Measurements from ENCODE around the gene TRIM33. TPM values are rescaled to one million over a fixed set of nuclear protein-coding genes. Genes with fewer than 3 reads are reported as not detected.

TRIM33 gene
- total RNA-seq, 1 experiment from 2014 or later: 41.2 TPM

DNA sequence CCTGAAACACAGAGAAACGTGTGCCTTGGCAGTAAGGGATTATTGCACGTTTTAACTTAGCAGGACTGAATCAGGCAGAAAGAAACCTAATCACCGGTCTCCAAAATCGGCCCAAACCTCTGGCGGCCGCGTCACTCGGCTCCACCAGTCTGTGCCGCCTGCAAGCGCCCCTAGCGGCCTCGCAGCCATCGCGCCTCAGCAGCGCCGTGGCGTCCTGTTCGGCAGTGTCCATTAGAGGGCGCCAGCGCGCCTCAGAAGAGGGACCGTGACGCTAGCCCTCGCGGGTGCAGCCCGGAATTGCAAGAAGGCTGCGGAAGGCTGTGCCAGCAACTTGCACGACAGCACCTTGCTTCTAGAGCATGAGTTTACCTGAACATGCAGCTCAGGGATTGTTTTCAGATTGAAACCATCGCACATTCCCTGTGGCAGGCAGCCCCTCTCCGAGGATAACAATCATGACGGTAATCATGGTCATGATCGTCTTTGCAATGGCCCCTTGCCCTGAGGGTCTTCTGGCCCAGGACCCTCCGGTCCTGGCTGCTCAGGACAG, 164.4 kb downstream of the TRIM33 start:
- ChIA-PET POLR2A (no interaction called here), RAD21 (ENCODE audit: low non-redundant PET in 1 of 2, low total read pairs in 2 of 2, uncharacterized antibody in 2 of 2, unreplicated experiment in 2 of 2) (interaction anchor here in 1 of 2 experiments (1.0 kb wide), 1 partner anchor 81 kb away, joined by 3 read pairs; no protein-coding TSS in a partner anchor), CTCF (interaction anchor here (0.6 to 2.9 kb wide), 15 partner anchors 9 to 706 kb away, joined by 3 to 19 read pairs (median 3); partner anchors contain the start of genes DENND2C and OLFML3)
- peak overlapping the region; percentile 15 for H3K9ac ChIP-seq (ENCODE audit: low read length)
- H3K27ac ChIP-seq (ENCODE audit: low read depth, low read length): no peak overlapping the region
- H3K4me3 ChIP-seq (replicated peaks in 1 of 2; ENCODE audit: low read depth in 1 of 2, low read length in 2 of 2): peak overlapping the region; percentile 30 to 47
- H3K9me3 ChIP-seq (ENCODE audit: control insufficient read depth in 1 of 2, insufficient read depth in 1 of 2, low read depth in 1 of 2, low read length in 2 of 2): no peaks in the 10 kb centered on the region
- H3K36me3 ChIP-seq (ENCODE audit: control insufficient read depth in 1 of 2, insufficient read depth in 2 of 2, low read length in 2 of 2): no peaks in the 10 kb centered on the region
- no peak for TF ChIP-seq FOSL1 (IDR thresholded peaks at IDR 0.05; ENCODE audit: low read depth)
- no peak for TF ChIP-seq ZNF274 (IDR thresholded peaks at IDR 0.05; ENCODE audit: low read depth, low read length)
- TF ChIP-seq POLR2A (IDR thresholded peaks at IDR 0.05; ENCODE audit: borderline replicate concordance, extremely low read depth, insufficient read depth, insufficient read length): no peak
- TF ChIP-seq, protein P1, sequence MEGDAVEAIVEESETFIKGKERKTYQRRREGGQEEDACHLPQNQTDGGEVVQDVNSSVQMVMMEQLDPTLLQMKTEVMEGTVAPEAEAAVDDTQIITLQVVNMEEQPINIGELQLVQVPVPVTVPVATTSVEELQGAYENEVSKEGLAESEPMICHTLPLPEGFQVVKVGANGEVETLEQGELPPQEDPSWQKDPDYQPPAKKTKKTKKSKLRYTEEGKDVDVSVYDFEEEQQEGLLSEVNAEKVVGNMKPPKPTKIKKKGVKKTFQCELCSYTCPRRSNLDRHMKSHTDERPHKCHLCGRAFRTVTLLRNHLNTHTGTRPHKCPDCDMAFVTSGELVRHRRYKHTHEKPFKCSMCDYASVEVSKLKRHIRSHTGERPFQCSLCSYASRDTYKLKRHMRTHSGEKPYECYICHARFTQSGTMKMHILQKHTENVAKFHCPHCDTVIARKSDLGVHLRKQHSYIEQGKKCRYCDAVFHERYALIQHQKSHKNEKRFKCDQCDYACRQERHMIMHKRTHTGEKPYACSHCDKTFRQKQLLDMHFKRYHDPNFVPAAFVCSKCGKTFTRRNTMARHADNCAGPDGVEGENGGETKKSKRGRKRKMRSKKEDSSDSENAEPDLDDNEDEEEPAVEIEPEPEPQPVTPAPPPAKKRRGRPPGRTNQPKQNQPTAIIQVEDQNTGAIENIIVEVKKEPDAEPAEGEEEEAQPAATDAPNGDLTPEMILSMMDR (IDR thresholded peaks at IDR 0.05 in 2 of 3, conservative IDR thresholded peaks at IDR 0.05 in 1 of 3; ENCODE audit: borderline replicate concordance in 1 of 3, insufficient read depth in 1 of 3, low read depth in 2 of 3, low read length in 2 of 3): peak; percentile 100
- 0 out of 2 replicates have a peak, but pooled peaks have one; percentile 29 for TF ChIP-seq POLR2AphosphoS5 (IDR thresholded peaks at IDR 0.05; ENCODE audit: low read depth, low read length)
- TF ChIP-seq YY1 (IDR thresholded peaks at IDR 0.05; ENCODE audit: extremely low read depth, insufficient replicate concordance, low read depth, low read length): peak; percentile 78
- peak; percentile 99 for TF ChIP-seq RAD21 (IDR thresholded peaks at IDR 0.05; ENCODE audit: low read depth)
- TF ChIP-seq, protein P2, sequence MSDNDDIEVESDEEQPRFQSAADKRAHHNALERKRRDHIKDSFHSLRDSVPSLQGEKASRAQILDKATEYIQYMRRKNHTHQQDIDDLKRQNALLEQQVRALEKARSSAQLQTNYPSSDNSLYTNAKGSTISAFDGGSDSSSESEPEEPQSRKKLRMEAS (IDR thresholded peaks at IDR 0.05): peak; percentile 55
- TF ChIP-seq, protein P3, sequence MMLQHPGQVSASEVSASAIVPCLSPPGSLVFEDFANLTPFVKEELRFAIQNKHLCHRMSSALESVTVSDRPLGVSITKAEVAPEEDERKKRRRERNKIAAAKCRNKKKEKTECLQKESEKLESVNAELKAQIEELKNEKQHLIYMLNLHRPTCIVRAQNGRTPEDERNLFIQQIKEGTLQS (IDR thresholded peaks at IDR 0.05): no peak
- TF ChIP-seq CBX3 (IDR thresholded peaks at IDR 0.05; ENCODE audit: low read depth): peak; percentile 93
- TF ChIP-seq TCF7L2 (IDR thresholded peaks at IDR 0.05; ENCODE audit: borderline replicate concordance, extremely low read depth, insufficient read depth, insufficient read length): peak; percentile 40
- H3K4me1 ChIP-seq (ENCODE audit: control insufficient read depth in 1 of 2, insufficient read depth in 2 of 2, low read length in 2 of 2): peaks cover 0 to 11% of the 10 kb centered on the region in 2 experiments; a peak in 1 of 4 replicates
- peak; percentile 99 for ATAC-seq
- BruUV-seq (replicated peaks): no TSS peak
- peak overlapping the region; percentile 67 for H3K4me2 ChIP-seq (ENCODE audit: low read length)
- no peaks in the 10 kb centered on the region for H3K79me2 ChIP-seq (ENCODE audit: insufficient read depth, low read length)
- no peaks in the 10 kb centered on the region for H4K20me1 ChIP-seq (ENCODE audit: insufficient read depth)
- peak overlapping the region; percentile 65 for H2AFZ ChIP-seq (ENCODE audit: low read depth, low read length, poor library complexity, severe bottlenecking)
- H3K9me2 ChIP-seq (ENCODE audit: insufficient read depth): no peaks in the 10 kb centered on the region
- peak; percentile 89 for DNase-seq (ENCODE audit: low read depth, low spot score)
- H3K27me3 ChIP-seq (ENCODE audit: insufficient read depth, low read length): no peaks in the 10 kb centered on the region
- intact Hi-C loops (cut with micrococcal nuclease): loop anchor here (1.0 to 5.0 kb wide), 5 partner anchors 212 to 610 kb away; partner anchors contain the start of genes CSDE1 and DENND2C
